Suprapubic skin (tissue), 4 donors: Measurements from ENCODE around the gene MPZ. TPM values are rescaled to one million over a fixed set of nuclear protein-coding genes. Genes with fewer than 3 reads are reported as not detected.

Experiments
- DNase-seq, 2 donors: peaks; one replicate each; pipeline ENCODE4 v3.0.0-alpha.2; 2019; ENCODE audit warnings: low spot score in 2 of 2
- H3K27ac ChIP-seq: fragments of 200-600 bp; sonication (generic); one replicate; pipeline ENCODE4 v1.5.1; 2019
- H3K27me3 ChIP-seq: fragments of 200-600 bp; sonication (generic); one replicate; pipeline ENCODE4 v1.5.1; 2019
- H3K36me3 ChIP-seq: fragments of 200-600 bp; sonication (generic); one replicate; pipeline ENCODE4 v1.5.1; 2019
- H3K4me1 ChIP-seq: fragments of 200-600 bp; sonication (generic); one replicate; pipeline ENCODE4 v1.5.1; 2019
- H3K4me3 ChIP-seq: fragments of 200-600 bp; sonication (generic); one replicate; pipeline ENCODE4 v1.5.1; 2019; ENCODE audit warnings: mild to moderate bottlenecking
- H3K9me3 ChIP-seq: fragments of 200-600 bp; sonication (generic); one replicate; pipeline ENCODE4 v1.5.1; 2019
- EP300 ChIP-seq: sonication (generic); formaldehyde crosslinking; IDR thresholded peaks from one replicate; pipeline ENCODE4 v1.6.1; 2017; ENCODE audit warnings: antibody characterized with exemption
- POLR2A ChIP-seq, 2 donors: fragments of 450-650 bp; IDR thresholded peaks; one replicate each; pipeline ENCODE4 v1.6.1; 2017; ENCODE audit warnings: antibody characterized with exemption in 2 of 2, mild to moderate bottlenecking in 2 of 2, moderate library complexity in 2 of 2
- POLR2AphosphoS5 ChIP-seq, 3 donors: sonication (generic); formaldehyde crosslinking; IDR thresholded peaks; one replicate each; pipeline ENCODE4 v1.6.1; 2017; ENCODE audit warnings: antibody characterized with exemption in 3 of 3
- WGBS: methylation state at CpG from one replicate; pipeline ENCODE4 v1.1.5; 2018; 5-methylcytosine and 5-hydroxymethylcytosine counted together
- total RNA-seq, 4 donors: library from RNA; depleted of rRNA; stranded (reverse); fragments of >200 nt; gene quantifications; one replicate each; pipeline ENCODE4 v1.1.0, GENCODE V29; 2016
- TF ChIP-seq, protein P1 (sequence below), 2 donors: fragments of 200-600 bp in 1 of 2; fragments of 450-650 bp in 1 of 2; sonication (generic) in 1 of 2; IDR thresholded peaks; one replicate each; pipeline ENCODE4 v1.5.1; 2016 to 2019; ENCODE audit warnings: antibody characterized with exemption in 2 of 2, mild to moderate bottlenecking in 1 of 2, moderate library complexity in 1 of 2

Gene MPZ
- total RNA-seq, 4 donors from 2014 or later = 2.0 to 3.9 (median 2.7) TPM

DNA sequence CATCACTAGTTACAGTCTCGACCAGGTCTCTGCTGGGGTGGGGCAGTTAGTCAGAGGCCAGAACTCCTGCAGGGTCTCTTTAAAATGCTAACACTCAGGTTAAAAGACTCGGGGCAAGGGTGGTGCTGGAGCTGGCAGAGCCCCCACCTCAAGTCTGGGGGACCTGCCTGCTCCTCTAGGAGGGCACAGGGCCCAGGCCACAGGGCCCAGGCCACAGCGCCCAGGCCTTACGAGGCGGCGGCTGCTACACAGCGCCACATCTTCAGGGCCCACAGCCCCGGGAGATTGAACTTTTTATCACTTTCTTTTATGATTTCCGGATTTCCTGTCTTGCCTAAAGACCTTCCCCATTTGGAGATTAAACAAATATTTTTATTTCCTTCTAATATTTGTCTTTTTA, 10.4 kb downstream of the MPZ start:
- Histone ChIP-seq H3K36me3 (no peaks in the 10 kb centered on the region), H3K27ac (no peak overlapping the region), H3K9me3 (no peaks in the 10 kb centered on the region), H3K4me3 (no peak overlapping the region), H3K4me1 (peaks cover under 1% of the 10 kb centered on the region), H3K27me3 (no peaks in the 10 kb centered on the region)
- no peak for DNase-seq
- TF ChIP-seq POLR2A (IDR thresholded peaks at IDR 0.05) = no peak
- no peak for TF ChIP-seq POLR2AphosphoS5 (IDR thresholded peaks at IDR 0.05)
- no peak for TF ChIP-seq EP300
- TF ChIP-seq, protein P1, sequence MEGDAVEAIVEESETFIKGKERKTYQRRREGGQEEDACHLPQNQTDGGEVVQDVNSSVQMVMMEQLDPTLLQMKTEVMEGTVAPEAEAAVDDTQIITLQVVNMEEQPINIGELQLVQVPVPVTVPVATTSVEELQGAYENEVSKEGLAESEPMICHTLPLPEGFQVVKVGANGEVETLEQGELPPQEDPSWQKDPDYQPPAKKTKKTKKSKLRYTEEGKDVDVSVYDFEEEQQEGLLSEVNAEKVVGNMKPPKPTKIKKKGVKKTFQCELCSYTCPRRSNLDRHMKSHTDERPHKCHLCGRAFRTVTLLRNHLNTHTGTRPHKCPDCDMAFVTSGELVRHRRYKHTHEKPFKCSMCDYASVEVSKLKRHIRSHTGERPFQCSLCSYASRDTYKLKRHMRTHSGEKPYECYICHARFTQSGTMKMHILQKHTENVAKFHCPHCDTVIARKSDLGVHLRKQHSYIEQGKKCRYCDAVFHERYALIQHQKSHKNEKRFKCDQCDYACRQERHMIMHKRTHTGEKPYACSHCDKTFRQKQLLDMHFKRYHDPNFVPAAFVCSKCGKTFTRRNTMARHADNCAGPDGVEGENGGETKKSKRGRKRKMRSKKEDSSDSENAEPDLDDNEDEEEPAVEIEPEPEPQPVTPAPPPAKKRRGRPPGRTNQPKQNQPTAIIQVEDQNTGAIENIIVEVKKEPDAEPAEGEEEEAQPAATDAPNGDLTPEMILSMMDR (IDR thresholded peaks at IDR 0.05) = no peak
- 81% methylated on average over 9 of the region's 9 CpGs for WGBS

DNA sequence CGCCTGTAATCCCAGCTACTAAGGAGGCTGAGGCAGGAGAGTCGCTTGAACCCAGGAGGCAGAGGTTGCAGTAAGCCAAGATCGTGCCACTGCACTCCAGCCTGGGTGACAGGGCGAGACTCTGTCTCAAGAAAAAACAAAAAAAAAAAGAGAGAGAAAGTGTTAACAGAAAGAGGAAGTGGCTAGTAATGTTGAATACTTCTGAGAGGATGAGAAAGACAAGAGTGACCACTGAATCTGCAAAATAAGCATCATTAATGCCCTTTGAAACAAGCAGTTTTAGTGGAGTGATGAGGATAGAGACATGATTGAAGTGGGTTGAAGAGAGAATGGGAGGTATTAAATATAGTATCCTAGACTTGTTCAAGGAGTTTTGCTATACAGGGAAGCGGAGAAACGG, 11.7 kb downstream of the MPZ start:
- Histone ChIP-seq H3K27ac (no peak overlapping the region), H3K4me3 (no peak overlapping the region), H3K27me3 (no peaks in the 10 kb centered on the region), H3K36me3 (no peaks in the 10 kb centered on the region), H3K9me3 (no peaks in the 10 kb centered on the region), H3K4me1 (no peaks in the 10 kb centered on the region)
- TF ChIP-seq, protein P1 (IDR thresholded peaks at IDR 0.05) = no peak
- no peak for DNase-seq
- 89% methylated on average over 6 of the region's 6 CpGs for WGBS

DNA sequence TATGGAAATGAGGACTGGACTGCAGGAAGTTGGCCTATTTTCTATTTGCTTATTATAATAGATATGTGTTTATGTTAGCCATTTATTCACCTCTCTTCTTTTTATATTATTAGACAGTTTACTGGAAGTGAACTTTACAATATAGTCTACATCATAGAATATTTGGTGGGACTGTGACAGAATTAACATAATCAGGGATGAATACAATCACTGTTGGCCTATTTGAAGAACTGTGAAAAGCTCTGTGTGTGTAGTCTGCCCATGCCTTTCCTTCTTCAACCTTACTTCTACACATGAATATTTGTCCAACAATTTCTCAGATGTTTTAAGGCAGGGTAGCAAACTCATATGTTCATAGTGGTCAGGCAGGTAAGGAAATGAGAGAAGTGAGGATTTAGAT, 12.4 kb downstream of the MPZ start:
- Histone ChIP-seq H3K27ac (no peak overlapping the region), H3K9me3 (no peaks in the 10 kb centered on the region), H3K4me1 (no peaks in the 10 kb centered on the region), H3K36me3 (no peaks in the 10 kb centered on the region), H3K4me3 (no peak overlapping the region), H3K27me3 (no peaks in the 10 kb centered on the region)
- no peak for TF ChIP-seq POLR2A (IDR thresholded peaks at IDR 0.05)
- no peak for TF ChIP-seq POLR2AphosphoS5 (IDR thresholded peaks at IDR 0.05)
- DNase-seq = no peak

DNA sequence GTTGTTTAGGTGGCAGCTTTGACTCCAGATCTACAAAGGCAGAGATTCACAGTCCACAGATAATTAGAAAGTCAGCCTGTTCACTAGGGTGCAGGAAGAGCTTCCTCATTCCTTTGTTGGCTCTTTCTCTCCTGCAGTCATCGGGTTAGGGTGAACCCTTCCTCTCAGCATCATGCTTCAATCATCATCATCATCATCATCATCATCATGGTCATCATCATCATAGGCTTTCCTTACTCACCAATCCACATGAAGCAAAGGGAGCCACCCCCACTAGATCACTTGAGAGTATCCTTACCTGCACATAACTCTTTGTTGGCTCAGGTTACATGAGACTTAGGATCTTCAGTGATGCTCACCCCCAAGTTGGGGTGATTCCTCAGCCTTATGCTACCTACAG, 19.0 kb downstream of the MPZ start:
- no peak overlapping the region for H3K4me3 ChIP-seq
- 89% methylated on average over 1 of the region's 1 CpG for WGBS
- H3K27me3 ChIP-seq = no peaks in the 10 kb centered on the region
- H3K27ac ChIP-seq = no peak overlapping the region
- no peak for DNase-seq
- no peaks in the 10 kb centered on the region for H3K36me3 ChIP-seq
- no peaks in the 10 kb centered on the region for H3K9me3 ChIP-seq
- no peak for TF ChIP-seq POLR2AphosphoS5 (IDR thresholded peaks at IDR 0.05)
- no peak for TF ChIP-seq EP300
- TF ChIP-seq POLR2A (IDR thresholded peaks at IDR 0.05) = no peak
- TF ChIP-seq, protein P1 (IDR thresholded peaks at IDR 0.05) = no peak
- peaks cover 3% of the 10 kb centered on the region for H3K4me1 ChIP-seq

DNA sequence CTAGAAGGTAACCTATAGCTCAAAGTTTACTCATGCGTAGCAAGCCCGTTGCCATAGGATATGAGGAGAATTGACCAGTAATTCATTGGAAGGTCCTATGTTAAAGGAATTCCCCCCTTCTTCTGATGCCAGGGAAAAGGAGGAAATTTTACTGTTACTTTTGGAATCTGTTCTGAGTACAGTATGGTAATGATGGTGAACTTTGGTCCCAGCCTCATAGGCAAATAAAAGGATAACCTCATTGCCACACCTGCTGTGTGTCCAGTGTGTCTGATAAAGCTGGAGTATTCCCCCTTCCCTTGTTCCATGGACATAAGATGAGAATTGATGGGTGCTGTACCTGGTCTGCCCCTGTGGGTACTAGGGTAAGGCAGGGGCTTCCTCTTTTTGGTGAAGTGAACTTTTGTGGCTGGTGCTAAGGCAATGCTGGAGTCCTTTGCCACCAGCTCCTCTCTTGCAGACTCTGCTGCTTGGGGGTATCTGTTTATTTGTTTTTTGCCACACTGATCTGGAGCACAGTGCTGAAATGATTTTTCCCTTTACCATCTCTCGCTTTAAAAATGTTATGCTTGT, 22.2 kb downstream of the MPZ start:
- no peak overlapping the region for H3K4me3 ChIP-seq
- no peak for DNase-seq

More for the DNA sequence above, 22.2 kb downstream of the MPZ start:
- H3K27me3 ChIP-seq = no peaks in the 10 kb centered on the region
- TF ChIP-seq, protein P1 (IDR thresholded peaks at IDR 0.05) = no peak
- TF ChIP-seq POLR2A (IDR thresholded peaks at IDR 0.05) = no peak
- no peak for TF ChIP-seq EP300
- TF ChIP-seq POLR2AphosphoS5 (IDR thresholded peaks at IDR 0.05) = no peak
- H3K9me3 ChIP-seq = no peaks in the 10 kb centered on the region
- WGBS = 91% methylated on average over 3 of the region's 3 CpGs
- H3K27ac ChIP-seq = no peak overlapping the region
- H3K4me1 ChIP-seq = peaks cover 3% of the 10 kb centered on the region
- no peaks in the 10 kb centered on the region for H3K36me3 ChIP-seq
